Measurements from ENCODE around the gene HECW1. TPM values are rescaled to one million over a fixed set of nuclear protein-coding genes. Genes with fewer than 3 reads are reported as not detected.

HECW1 gene
- total and polyA plus RNA-seq, 2 experiments from 2014 or later: 11.0 to 21.8 TPM

DNA sequence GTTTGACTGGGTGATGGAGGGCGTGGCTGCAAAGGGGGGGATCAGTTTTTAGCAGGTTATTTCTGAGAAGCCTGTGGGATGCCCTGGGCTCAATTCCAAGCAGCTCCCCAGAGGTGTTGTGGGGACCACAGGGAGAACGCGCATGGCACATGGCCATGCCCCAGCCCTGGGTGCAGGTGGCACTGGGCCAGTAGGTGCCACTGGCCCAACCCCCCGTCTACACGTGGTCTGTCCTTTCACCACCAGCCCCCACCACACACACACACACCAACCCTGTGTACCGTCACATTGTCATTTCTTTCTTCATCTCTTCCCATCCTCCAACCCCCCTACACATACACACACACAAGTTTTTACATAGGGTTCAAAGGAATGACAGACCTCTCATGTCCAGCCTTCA is 355.4 kb downstream of the HECW1 start:
- H2AFZ ChIP-seq: no peak overlapping the region
- H3K4me1 Mint-ChIP-seq: peaks cover 26% of the 10 kb centered on the region
- H3K27ac Mint-ChIP-seq: no peak overlapping the region; the same call in 1 of the 2 replicates
- ATAC-seq (no peak), DNase-seq (ENCODE audit: low spot score) (no peak)
- TF ChIP-seq, protein P1, sequence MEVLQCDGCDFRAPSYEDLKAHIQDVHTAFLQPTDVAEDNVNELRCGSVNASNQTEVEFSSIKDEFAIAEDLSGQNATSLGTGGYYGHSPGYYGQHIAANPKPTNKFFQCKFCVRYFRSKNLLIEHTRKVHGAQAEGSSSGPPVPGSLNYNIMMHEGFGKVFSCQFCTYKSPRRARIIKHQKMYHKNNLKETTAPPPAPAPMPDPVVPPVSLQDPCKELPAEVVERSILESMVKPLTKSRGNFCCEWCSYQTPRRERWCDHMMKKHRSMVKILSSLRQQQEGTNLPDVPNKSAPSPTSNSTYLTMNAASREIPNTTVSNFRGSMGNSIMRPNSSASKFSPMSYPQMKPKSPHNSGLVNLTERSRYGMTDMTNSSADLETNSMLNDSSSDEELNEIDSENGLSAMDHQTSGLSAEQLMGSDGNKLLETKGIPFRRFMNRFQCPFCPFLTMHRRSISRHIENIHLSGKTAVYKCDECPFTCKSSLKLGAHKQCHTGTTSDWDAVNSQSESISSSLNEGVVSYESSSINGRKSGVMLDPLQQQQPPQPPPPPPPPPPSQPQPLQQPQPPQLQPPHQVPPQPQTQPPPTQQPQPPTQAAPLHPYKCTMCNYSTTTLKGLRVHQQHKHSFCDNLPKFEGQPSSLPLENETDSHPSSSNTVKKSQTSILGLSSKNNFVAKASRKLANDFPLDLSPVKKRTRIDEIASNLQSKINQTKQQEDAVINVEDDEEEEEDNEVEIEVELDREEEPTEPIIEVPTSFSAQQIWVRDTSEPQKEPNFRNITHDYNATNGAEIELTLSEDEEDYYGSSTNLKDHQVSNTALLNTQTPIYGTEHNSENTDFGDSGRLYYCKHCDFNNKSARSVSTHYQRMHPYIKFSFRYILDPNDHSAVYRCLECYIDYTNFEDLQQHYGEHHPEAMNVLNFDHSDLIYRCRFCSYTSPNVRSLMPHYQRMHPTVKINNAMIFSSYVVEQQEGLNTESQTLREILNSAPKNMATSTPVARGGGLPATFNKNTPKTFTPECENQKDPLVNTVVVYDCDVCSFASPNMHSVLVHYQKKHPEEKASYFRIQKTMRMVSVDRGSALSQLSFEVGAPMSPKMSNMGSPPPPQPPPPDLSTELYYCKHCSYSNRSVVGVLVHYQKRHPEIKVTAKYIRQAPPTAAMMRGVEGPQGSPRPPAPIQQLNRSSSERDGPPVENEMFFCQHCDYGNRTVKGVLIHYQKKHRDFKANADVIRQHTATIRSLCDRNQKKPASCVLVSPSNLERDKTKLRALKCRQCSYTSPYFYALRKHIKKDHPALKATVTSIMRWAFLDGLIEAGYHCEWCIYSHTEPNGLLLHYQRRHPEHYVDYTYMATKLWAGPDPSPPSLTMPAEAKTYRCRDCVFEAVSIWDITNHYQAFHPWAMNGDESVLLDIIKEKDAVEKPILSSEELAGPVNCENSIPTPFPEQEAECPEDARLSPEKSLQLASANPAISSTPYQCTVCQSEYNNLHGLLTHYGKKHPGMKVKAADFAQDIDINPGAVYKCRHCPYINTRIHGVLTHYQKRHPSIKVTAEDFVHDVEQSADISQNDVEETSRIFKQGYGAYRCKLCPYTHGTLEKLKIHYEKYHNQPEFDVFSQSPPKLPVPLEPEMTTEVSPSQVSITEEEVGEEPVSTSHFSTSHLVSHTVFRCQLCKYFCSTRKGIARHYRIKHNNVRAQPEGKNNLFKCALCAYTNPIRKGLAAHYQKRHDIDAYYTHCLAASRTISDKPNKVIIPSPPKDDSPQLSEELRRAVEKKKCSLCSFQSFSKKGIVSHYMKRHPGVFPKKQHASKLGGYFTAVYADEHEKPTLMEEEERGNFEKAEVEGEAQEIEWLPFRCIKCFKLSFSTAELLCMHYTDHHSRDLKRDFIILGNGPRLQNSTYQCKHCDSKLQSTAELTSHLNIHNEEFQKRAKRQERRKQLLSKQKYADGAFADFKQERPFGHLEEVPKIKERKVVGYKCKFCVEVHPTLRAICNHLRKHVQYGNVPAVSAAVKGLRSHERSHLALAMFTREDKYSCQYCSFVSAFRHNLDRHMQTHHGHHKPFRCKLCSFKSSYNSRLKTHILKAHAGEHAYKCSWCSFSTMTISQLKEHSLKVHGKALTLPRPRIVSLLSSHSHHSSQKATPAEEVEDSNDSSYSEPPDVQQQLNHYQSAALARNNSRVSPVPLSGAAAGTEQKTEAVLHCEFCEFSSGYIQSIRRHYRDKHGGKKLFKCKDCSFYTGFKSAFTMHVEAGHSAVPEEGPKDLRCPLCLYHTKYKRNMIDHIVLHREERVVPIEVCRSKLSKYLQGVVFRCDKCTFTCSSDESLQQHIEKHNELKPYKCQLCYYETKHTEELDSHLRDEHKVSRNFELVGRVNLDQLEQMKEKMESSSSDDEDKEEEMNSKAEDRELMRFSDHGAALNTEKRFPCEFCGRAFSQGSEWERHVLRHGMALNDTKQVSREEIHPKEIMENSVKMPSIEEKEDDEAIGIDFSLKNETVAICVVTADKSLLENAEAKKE (CRISPR knock-in tag; IDR thresholded peaks at IDR 0.05): no peak
- TF ChIP-seq ETS1 (IDR thresholded peaks at IDR 0.05) (no peak), ZNF114 (CRISPR knock-in tag; IDR thresholded peaks at IDR 0.05) (no peak), EZH2 (IDR thresholded peaks at IDR 0.05; ENCODE audit: low read depth, unreplicated experiment) (no peak), STAT1 (IDR thresholded peaks at IDR 0.05; ENCODE audit: unreplicated experiment) (no peak), POLR2AphosphoS5 (IDR thresholded peaks at IDR 0.05; ENCODE audit: low read depth) (no peak), ZNF331 (CRISPR knock-in tag; IDR thresholded peaks at IDR 0.05; ENCODE audit: low read depth) (no peak), EZH2phosphoT487 (IDR thresholded peaks at IDR 0.05; ENCODE audit: unreplicated experiment) (no peak)
- TF ChIP-seq, protein P2, sequence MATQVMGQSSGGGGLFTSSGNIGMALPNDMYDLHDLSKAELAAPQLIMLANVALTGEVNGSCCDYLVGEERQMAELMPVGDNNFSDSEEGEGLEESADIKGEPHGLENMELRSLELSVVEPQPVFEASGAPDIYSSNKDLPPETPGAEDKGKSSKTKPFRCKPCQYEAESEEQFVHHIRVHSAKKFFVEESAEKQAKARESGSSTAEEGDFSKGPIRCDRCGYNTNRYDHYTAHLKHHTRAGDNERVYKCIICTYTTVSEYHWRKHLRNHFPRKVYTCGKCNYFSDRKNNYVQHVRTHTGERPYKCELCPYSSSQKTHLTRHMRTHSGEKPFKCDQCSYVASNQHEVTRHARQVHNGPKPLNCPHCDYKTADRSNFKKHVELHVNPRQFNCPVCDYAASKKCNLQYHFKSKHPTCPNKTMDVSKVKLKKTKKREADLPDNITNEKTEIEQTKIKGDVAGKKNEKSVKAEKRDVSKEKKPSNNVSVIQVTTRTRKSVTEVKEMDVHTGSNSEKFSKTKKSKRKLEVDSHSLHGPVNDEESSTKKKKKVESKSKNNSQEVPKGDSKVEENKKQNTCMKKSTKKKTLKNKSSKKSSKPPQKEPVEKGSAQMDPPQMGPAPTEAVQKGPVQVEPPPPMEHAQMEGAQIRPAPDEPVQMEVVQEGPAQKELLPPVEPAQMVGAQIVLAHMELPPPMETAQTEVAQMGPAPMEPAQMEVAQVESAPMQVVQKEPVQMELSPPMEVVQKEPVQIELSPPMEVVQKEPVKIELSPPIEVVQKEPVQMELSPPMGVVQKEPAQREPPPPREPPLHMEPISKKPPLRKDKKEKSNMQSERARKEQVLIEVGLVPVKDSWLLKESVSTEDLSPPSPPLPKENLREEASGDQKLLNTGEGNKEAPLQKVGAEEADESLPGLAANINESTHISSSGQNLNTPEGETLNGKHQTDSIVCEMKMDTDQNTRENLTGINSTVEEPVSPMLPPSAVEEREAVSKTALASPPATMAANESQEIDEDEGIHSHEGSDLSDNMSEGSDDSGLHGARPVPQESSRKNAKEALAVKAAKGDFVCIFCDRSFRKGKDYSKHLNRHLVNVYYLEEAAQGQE (IDR thresholded peaks at IDR 0.05; ENCODE audit: unreplicated experiment): no peak
- H3K79me2 ChIP-seq (replicated peaks; ENCODE audit: insufficient read depth): no peaks in the 10 kb centered on the region
- H3K9me2 ChIP-seq (ENCODE audit: insufficient read depth): no peaks in the 10 kb centered on the region
- H3K27ac ChIP-seq (ENCODE audit: low read depth): no peak overlapping the region
- H3K36me3 Mint-ChIP-seq (ENCODE audit: low read depth): no peaks in the 10 kb centered on the region
- H3K36me3 ChIP-seq (ENCODE audit: insufficient read depth): no peaks in the 10 kb centered on the region
- no peak overlapping the region for H3K4me2 ChIP-seq
- peaks cover under 1% of the 10 kb centered on the region for H3K27me3 Mint-ChIP-seq (ENCODE audit: insufficient read depth, low read depth, poor library complexity)
- no peaks in the 10 kb centered on the region for H4K20me1 ChIP-seq (replicated peaks; ENCODE audit: insufficient read depth)
- no peaks in the 10 kb centered on the region; the same call in 1 of the 2 replicates for H3F3A ChIP-seq (replicated peaks; ENCODE audit: low read depth)
- no peak overlapping the region for H3K4me3 Mint-ChIP-seq
- H3K27me3 ChIP-seq (ENCODE audit: insufficient read depth): no peaks in the 10 kb centered on the region
- no peaks in the 10 kb centered on the region for H3K9me3 Mint-ChIP-seq
- no peak overlapping the region for H3K4me3 ChIP-seq
- peaks cover 29% of the 10 kb centered on the region for H3K4me1 ChIP-seq (ENCODE audit: insufficient read depth)
